GM21390 (cell line): ENCODE measurements around the gene BRME1.

Experiments
- ATAC-seq: cut with Tn5 transposase; IDR thresholded peaks from one replicate; pipeline ENCODE4 v1.9.1; 2021; ENCODE audit not compliant: unreplicated experiment

BRME1 gene

DNA sequence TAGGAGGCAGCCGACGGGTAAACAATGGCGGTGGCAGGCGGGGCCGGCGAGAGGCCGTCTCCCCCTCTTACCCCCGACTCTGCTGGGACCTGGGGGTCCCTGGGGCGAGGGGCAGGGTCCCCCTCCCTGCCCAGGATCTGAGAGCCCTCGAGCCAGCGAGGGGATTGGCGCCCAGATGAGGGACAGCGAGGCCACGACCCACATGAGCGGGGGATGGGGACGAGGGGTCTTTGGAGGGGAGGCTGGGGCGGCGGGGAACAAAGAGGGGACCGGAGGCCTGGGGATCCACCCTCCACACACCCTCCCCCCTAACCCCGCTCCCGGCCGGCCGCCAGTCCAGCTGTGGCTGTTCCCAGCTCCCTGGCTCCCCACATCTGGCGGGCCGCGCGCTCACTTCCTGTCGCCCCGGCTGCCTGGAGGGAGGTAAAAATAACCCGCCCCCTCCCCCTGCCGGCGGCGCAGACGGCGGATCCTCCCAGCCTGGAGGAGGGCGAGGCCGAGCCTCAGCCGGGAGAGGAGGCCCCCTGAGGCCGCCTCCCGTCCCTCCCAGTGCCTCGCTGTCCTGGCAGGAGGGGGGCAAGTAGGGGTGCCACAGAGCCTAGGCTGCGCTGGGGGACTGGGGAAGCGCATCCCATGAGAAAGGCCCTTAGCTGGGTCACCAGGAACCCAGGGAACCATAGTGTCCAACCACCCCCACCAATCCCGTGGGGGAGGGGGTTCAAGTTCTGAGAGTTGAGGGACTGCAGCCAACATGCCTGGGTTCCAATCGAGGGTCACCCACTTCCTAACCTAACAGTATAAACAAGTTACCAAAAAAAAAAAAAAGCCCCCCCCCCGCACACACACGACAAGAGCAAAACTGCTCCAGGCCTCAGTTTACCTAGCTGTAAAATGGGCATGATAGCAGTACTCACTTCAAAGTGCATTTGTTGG, 58.2 kb downstream of the BRME1 start:
- no peak for ATAC-seq

DNA sequence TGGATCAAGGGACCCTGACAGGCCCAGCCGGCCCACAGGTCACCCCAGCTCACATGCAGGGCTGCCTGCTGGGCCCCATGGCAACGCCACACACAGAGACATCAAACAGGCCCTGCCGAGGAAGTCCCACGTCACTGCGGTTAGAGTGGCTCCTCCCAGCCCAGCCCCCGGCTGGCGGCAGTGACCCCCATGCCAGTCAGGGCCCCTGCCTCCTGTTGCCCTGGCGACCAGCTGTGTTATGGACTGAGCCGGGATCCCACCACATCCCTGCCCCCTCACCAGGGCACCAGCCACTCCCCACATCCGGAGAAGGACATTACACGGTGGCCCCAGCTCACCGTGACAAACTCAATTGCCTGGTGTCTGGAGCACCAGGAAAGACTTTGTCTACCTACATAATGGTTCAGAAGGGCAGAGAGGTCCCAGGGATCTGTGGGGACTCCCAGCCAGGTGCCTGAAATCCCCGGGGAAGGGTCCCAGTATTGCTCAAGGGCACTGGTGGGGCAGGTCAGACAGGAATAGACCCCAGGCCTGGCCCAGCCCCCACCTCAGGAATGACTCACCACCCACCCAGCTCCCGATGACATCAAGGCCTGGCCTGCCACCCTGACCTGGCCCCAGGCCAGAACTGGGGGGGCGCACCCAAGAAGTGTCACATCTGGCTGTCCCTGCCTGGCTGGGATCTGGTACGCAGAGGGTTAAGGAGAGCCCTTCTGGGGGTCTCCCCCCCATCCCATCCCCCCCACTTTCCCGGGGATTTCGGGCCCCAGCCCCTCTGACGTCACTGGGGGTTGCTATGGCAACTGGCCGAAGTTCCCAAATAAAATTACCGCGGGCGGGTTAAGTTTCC, 59.1 kb downstream of the BRME1 start:
- peak; percentile 49 for ATAC-seq

DNA sequence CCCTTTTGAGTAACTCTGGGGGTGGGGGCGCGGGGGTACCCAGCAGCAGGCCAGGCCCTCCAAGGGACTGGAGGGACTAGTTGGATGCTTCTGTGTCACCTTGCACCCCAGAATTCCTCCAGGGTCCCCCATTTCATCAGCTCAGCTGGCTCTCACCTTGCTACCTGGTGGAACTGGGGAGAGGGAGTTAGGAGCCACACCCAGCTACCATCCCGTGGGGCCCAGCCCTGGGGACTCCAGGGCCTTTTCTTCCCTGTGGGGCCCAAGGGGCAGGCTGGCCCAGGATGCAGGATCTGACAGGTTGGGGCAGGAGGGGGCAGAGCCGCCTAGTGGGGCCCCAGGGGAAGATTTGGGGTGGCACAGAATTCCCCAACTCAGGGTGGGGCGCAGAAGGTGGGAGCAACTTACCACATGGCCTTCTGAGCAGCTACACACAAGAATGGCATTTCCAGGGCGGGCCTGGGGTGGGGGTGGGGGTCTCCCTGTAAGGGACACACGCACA, 61.7 kb downstream of the BRME1 start:
- no peak for ATAC-seq

DNA sequence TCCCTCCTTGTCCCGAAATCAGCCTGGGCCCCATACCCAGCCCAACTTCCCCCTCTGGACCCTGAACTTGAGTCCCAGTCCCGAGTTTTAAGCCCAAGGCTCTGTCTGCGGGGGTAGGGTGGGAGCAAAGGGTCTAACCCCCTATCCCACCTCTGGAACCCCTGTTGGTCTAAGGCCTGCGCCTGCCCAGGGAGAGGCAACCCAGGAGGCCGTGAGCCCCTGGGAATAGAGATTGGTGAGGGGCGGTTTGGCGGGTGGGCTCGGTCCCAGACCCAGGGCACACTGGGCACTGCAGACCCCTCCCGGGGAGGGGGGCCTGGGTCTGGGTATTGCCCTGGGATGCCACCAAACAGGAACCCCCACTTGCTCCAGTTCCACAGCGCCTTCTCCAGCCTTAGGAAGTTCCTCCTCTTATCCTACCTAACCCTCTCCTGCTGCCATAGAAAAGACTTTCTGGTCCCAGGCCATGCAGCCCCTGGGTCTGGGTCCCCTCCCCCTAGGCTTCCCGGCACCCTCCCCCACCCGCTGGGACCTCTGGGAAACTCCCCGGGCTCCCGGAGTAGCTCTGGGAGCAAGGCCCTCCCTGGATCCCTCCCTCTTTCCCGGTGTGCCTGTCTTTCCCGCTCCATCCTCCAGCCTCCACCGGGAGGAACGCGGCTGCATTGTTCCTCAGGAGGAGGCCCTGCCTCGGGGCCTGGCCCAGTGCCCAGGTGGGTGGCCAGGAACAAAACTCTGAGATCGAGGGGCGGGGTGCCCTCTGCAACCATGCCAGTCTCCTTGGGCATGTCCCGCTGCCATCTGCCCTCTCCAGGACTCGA, 62.6 kb downstream of the BRME1 start:
- no peak for ATAC-seq

DNA sequence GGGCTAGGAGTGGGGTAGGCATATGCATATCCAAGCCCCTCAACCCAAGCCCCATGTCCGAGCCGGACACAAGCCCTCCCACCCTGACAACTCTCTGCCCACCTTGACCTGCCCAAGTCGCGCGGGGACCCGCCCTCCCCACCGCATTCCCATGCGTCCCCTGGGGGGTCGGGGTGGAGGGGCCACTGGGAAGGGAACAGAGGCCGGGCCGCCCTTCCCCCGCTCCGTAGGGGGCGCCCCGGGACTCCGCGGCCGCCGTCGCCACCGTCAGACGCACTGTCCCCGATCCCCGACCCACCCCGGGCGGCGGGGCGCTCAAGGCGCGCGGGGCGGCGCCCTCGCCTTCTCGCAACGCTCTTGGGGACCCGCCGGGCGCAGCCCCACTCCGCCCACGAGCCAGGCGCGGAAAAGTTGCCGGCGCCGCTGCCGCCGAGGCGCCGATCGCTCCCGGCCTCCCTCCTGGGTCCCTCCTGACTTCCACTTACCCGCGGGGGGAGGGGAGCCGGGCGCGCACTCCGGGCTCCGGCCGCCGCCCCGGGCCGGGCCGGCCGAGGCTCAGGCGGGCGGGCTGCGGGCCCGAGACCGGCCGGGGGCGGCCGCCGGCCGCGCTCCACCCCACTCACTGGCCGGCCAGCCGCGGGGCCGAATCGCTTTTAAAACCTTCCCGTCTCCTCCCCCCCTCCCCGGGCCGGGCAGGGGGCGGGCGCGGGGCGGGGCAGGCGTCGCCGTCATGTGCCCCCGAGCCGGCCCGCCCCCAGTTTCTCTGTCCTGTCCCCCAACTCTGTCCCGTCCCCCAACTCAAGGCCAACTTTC, 63.4 kb downstream of the BRME1 start:
- no peak for ATAC-seq

DNA sequence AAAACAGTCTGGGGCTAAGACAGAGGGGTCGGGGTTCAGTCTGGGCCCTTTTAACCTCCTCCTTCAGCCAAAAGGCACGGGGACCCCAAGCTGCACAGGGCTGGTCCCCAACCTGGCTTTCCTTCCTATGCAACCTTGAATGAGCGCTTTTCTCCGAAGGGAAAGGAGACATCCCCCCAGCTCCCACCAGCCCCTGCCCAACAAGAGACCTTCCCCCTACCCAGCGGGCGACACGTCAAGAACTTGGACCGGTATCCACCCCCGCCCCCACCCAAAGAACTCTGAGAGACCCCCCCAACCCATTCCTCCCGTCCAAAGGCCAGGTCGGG, 64.0 kb downstream of the BRME1 start:
- ATAC-seq = no peak

DNA sequence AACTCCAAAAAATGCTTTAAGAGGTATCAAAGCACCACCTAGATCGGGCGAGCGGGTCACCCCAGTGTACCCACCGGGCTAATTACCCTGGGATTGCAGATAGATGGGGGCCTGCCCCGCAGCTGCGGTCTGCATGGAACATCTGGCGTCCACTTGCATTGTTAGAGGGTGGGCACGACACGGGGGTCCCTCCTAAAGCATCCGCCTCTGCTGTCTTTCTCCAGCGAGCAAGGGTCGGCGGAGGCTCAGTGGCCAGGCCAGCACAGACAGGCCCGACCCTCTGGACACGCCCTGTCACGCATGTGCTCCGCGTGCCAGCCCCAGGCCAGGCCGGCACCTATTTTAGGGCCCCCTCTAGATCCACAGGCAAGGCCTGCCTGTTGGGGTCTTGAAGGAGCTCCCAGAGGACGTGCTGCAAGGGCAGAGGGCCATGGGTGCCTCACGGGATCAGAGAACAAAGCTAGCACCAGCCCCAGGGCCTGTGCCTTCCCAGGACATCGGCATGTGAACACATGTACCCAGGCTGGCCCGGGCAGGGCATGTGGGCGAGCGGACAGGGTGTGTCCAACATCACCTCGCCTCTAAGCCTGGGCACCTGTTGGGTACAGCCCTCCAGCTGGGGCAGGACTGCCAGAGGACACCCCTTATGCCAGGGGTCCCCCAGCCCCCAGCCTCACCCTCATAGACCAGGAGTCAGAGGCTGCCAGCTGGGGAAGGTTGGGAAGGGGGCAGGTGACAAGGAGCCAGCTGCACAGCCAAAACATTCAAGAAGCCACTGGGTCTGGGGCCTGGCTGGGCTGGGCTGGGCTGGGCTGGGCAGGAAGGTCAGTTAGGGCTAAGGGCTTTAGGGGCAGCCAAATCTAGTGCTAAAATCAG, 64.6 kb downstream of the BRME1 start:
- no peak for ATAC-seq

DNA sequence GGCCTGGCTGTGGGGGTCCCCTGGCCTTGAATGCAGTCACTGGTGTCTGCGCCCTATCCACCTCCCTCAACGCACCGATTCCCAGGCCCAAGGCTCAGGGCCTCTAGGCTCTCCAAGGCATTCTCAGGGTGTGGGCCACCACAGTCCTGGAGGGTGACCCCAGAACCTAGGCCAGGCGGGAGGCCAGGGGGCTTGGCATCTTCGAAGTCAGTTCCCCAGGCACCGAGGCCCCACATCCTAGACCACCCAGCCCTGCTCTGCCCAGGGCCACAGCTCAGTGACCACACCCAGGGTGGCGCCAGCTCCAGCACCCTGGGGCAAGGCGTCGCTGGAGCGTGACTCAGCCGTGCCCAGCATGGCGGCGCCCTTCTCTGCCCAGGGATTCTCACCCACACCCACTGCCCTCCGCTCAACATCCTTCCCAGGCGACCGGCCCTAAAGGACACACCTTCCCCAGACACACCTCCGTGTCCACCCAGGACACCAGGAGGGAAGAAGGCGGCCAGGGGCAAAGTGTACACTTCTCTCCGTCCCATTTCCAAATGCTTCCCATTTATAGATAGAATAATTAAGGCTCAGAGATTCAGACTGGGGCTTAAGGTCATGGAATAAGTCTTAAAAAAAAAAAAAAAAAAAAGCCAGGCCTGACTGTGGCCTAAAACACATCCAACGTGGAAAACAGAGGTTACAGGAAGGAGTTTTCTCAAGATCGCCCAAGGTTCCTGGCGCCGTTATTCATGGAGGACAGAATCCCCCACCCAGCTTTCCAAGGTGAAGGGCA, 65.4 kb downstream of the BRME1 start:
- ATAC-seq = no peak

DNA sequence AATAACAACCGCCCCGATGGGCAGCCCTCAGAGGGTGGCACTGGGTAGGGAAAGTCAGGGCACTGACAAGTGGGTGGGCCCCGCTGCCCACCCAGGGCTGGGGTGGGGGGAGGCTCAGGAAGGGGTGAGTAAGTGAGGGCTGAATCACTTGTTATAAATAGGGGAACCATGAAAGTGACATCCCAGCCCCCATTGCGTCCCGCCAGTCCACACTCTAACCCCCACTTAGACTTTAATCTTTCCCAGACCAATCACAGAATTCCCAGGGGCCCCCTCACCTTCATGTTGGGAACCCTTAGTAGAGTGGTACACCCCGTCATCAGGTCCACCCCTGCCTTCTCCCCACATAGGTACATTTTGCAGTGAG, 66.0 kb downstream of the BRME1 start:
- no peak for ATAC-seq

DNA sequence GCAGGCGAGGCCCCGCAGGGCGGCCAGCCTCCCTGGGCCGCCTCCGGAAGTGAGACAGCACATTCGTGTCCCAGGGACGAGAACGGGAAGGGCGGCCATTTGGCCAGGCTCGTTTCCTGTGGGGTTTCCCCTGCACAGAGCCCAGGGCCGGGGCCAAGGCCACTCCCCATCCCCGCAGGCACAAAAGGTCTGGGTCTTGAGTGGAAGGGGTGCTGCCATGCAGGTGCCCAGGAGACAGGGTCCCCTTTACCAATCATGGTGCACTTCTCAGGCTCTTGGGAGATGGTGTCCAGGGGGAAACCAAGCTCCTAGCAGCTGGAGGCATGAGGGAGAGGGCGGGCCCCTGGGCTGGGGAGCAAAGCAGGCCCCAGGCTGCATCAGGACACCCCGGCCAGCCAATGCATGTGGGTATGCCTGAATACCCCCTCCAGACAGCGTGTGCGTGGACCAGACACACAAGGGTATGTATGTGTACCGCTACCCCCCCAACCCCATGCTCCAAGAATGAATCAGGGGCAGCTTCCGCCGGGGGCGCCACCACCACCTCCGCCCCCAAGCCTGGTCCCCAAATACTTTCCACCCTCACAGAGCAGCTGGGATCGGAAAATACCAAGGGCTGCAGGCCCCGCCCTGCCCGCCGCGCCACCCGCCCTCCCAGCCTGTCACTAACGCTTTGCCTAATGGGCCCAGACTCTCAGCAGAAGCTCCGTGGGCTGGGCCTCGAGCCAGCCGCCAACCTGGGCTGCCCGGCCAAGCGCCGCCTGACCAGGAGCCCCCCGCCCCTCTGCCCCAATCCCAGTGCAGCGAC, 66.6 kb downstream of the BRME1 start:
- no peak for ATAC-seq

DNA sequence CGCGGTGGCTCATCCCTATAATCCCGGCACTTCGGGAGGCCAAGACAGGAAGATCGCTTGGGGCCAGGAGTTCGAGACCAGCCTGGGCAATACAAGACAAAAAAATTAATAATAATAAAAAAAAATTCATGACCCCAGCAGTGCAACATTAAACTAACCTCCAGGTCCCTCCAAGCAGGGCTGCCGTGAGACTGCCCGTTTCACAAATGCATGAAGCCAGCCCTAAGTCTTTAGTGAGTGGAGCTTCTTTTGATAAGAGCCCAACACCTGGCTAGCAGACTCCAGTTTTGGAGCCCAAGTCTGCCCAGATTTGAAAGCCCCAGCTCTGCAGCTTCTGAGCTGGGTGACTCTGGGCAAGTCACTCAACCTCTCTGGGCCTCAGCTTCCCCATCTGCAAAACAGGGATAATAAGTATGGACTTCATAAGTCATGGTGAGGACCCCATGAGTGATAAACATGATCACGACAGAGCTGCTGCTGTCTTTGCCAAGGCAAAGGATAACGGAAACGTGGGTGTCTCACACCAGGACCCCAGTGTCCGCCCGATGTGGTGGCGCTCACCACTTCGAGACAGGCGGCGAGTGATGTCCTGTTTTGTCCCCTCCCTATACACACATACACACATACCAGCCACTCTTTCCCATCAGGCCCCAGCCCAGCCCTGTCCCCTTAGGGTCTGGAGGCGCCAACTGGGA, 67.3 kb downstream of the BRME1 start:
- no peak for ATAC-seq

DNA sequence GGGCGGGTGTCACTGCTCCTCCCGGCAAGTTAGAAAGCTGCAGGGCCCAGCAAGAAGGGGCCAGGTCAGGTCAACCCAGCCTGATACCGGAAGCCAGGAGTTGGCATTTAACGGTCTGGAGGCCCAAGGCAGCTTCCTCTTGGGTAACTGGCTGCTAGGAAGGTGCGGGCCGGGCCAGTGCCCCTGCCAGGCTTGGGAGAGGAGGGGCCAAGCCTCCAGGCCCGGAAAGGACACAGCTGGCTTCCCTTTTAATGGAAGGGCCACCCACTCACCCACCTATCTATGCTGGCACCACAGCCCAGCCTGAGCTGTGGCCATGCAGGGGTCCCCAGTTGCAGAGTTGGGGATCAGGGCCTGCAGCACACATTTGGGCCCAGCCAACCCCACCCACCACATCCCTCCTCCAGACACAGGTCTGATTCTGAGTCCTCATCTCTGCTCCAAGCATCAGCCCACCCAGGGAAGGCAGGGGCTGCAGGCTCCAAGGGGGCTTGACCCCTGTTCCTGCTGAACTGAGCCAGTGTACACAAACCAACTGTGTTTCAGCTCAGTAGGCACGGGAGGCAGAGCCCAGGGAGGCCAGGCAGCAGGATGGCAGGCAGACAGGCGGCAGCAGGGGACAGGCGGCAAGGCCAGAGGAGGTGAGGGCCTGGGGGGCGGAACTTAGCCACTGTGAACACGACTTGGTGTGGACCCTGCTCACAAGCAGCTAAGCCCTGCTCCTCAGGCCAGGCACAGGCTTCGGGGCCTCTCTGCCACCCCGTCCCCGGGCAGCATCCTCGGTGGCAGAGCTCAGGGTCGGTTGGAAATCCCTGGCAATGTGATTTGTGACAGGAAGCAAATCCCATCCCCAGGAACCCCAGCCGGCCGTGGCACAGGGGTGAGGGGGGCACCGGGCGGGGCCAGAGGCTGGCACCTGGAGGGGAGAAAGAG, 69.9 kb downstream of the BRME1 start:
- ATAC-seq = no peak

DNA sequence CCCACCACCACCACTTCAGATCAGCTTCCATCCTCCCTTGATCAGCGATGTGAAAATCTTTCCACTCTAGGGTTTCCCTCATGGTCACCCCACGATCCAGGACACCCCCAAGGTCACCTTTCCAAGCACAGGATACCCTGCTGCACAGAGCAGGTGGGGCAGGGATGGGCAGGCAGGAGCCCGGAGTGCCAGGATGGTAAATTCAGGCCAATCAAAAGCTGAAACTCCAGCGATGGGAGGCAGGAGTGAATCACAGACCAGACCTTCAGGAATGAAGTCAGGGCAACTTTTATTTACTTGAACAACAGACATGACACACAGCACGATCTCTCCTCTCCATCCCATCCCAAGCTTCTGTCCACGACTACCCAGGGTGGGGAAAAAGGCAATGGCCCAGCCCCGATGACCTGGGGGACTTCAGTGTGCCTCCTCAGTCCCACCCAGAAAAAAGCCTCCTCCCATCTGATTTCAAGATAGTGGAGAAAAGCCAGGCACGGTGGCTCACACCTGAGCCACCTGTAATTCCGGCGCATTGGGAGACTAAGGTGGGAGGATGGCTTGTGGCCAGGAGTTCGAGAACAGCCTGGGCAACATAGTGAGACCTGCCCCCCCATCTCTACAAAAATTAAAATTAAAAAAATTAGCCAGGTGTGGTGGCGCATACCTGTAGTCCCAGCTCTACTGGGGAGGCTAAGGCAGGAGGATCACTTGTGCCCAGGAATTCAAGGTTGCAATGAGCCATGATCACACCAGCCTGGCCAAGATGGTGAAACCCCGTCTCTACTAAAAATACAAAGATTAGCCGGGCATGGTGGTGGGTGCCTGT, 71.5 kb downstream of the BRME1 start:
- no peak for ATAC-seq

DNA sequence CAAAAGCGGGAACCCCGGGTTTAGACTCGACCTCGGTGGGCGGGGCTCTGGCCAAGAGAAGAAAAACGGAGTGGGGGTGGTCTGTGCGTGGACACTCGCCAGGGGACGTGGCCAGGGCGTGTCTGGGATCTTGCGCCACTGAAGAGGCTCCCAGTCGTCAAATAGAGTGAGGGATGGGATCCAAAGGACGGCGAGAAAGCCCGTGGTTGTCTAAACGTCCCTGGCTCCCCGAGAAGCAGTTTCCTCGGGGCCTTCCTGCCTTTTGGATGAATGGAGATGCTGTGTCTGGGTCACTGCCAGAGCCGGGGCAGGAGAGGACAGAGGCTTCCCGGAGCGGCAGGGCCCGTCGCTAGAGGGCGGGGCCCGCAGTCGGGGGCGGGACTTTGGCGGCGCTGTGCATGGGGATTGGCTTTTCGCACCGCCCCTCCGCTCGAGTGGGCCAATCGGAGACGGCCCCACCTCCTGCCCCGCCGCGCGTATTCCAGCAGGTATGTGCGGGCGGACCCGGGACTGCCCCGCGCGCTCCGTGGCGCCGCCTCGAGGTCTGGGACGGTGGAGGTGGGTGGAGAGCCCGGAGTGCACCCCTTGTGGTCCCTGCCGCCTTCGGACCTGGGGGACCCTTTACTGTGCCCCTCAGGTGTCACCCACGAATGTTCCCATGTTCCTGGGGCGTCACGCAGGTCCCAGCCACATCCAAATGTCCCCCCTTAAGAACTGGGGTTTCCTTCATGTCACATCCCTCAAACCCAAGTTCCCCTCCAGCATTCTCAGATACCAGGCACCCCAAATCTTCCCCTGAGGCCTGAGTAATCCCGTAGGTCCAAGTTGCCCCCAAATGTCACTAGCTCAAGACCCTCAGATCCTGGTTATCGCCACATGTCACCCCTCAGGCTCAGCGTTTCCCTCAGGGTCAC, 72.3 kb downstream of the BRME1 start:
- ATAC-seq = peak; percentile 70
